Mesendoderm (in vitro differentiated cells): ENCODE data around the gene CHAT.

Experiments used
- DNase-seq: peaks from one replicate; pipeline ENCODE4 v3.0.0; 2013
- H2AK5ac ChIP-seq: 2 replicates; pipeline ENCODE4 v1.6.1; 2013; ENCODE audit warnings: low read length, inconsistent platforms
- H2BK120ac ChIP-seq: 2 replicates; pipeline ENCODE4 v1.6.1; 2013; ENCODE audit warnings: low read depth, mild to moderate bottlenecking, low read length, moderate library complexity, mixed read lengths
- H2BK15ac ChIP-seq: replicated peaks from 2 replicates; pipeline ENCODE4 v1.6.1; 2013; ENCODE audit warnings: low read depth, mild to moderate bottlenecking, moderate library complexity
- H2BK5ac ChIP-seq: 2 replicates; pipeline ENCODE4 v1.6.1; 2013; ENCODE audit warnings: low read length, inconsistent platforms
- H3K18ac ChIP-seq: 2 replicates; pipeline ENCODE4 v1.6.1; 2013; ENCODE audit warnings: mild to moderate bottlenecking, low read length, mixed read lengths
- H3K23ac ChIP-seq: one replicate; pipeline ENCODE4 v1.6.1; 2013; ENCODE audit warnings: low read length
- H3K27ac ChIP-seq: 2 replicates; pipeline ENCODE4 v1.5.1; 2013; ENCODE audit warnings: low read depth, mild to moderate bottlenecking, inconsistent platforms, low read length, moderate library complexity
- H3K27me3 ChIP-seq: 2 replicates; pipeline ENCODE4 v1.6.1; 2013; ENCODE audit warnings: low read length, control low read depth, mild to moderate bottlenecking, inconsistent platforms; ENCODE audit not compliant: insufficient read depth, poor library complexity
- H3K36me3 ChIP-seq: 2 replicates; pipeline ENCODE4 v1.6.1; 2013; ENCODE audit warnings: low read length, inconsistent platforms; ENCODE audit not compliant: control insufficient read depth, insufficient read depth
- H3K4ac ChIP-seq: one replicate; pipeline ENCODE4 v1.6.1; 2013; ENCODE audit warnings: low read depth, mild to moderate bottlenecking, low read length, moderate library complexity
- H3K4me1 ChIP-seq: 2 replicates; pipeline ENCODE4 v1.6.1; 2013; ENCODE audit warnings: low read depth, low read length, inconsistent platforms; ENCODE audit not compliant: control insufficient read depth
- H3K4me2 ChIP-seq: 2 replicates; pipeline ENCODE4 v1.6.1; 2013; ENCODE audit warnings: low read length
- H3K4me3 ChIP-seq: 2 replicates; pipeline ENCODE4 v1.5.1; 2013; ENCODE audit warnings: mild to moderate bottlenecking, low read length
- H3K56ac ChIP-seq: one replicate; pipeline ENCODE4 v1.6.1; 2013; ENCODE audit warnings: low read length
- H3K79me1 ChIP-seq: 2 replicates; pipeline ENCODE4 v1.6.1; 2013; ENCODE audit warnings: low read length, inconsistent platforms
- H3K79me2 ChIP-seq: 2 replicates; pipeline ENCODE4 v1.6.1; 2013; ENCODE audit warnings: mild to moderate bottlenecking, low read length; ENCODE audit not compliant: control insufficient read depth, insufficient read depth
- H3K9ac ChIP-seq: 2 replicates; pipeline ENCODE4 v1.6.1; 2013; ENCODE audit warnings: low read length, inconsistent platforms
- H4K5ac ChIP-seq: one replicate; pipeline ENCODE4 v1.6.1; 2013; ENCODE audit warnings: low read length
- H4K8ac ChIP-seq: one replicate; pipeline ENCODE4 v1.6.1; 2013; ENCODE audit warnings: low read depth, mild to moderate bottlenecking, control low read depth, low read length, moderate library complexity
- WGBS: extraction: QIAGEN DNeasy Blood & Tissue Kit; methylation state at CpG from one replicate; pipeline ENCODE4 v1.1.7; 2013; ENCODE audit warnings: low lambda C conversion rate, missing lambda C conversion rate; ENCODE audit not compliant: insufficient coverage; ENCODE audit errors: extremely low coverage; 5-methylcytosine and 5-hydroxymethylcytosine counted together

Gene CHAT

GRCh38 chr10:49644035-49644646 lies 30.3 kb downstream of the CHAT start:
- WGBS, result no CpG with 5 or more reads among the region's 7 CpGs
- no peak overlapping the region for H3K4me2 ChIP-seq
- no peak for DNase-seq

GRCh38 chr10:49645417-49645816 lies 31.6 kb downstream of the CHAT start:
- Histone ChIP-seq H4K5ac (no peak overlapping the region), H3K27me3 (no peaks in the 10 kb centered on the region)

More at GRCh38 chr10:49644035-49644646, 30.3 kb downstream of the CHAT start:
- H3K18ac ChIP-seq, result no peak overlapping the region
- H4K8ac ChIP-seq, result no peak overlapping the region
- H3K36me3 ChIP-seq, result no peaks in the 10 kb centered on the region
- no peak overlapping the region for H2BK5ac ChIP-seq
- H2BK15ac ChIP-seq, result no peak overlapping the region
- no peak overlapping the region for H3K23ac ChIP-seq
- no peaks in the 10 kb centered on the region for H3K27me3 ChIP-seq
- H2AK5ac ChIP-seq, result no peak overlapping the region
- no peaks in the 10 kb centered on the region for H3K79me1 ChIP-seq
- H3K79me2 ChIP-seq, result no peaks in the 10 kb centered on the region
- H3K56ac ChIP-seq, result no peak overlapping the region
- H4K5ac ChIP-seq, result no peak overlapping the region
- no peak overlapping the region for H3K4me3 ChIP-seq
- H3K27ac ChIP-seq, result no peak overlapping the region
- H3K4ac ChIP-seq, result no peak overlapping the region
- H3K9ac ChIP-seq, result no peak overlapping the region
- H2BK120ac ChIP-seq, result no peak overlapping the region
- no peaks in the 10 kb centered on the region for H3K4me1 ChIP-seq

GRCh38 chr10:49645871-49646870 lies 32.3 kb downstream of the CHAT start:
- Histone ChIP-seq H3K79me1 (no peaks in the 10 kb centered on the region), H3K9ac (no peak overlapping the region), H4K8ac (no peak overlapping the region), H3K36me3 (no peaks in the 10 kb centered on the region), H3K27me3 (no peaks in the 10 kb centered on the region), H2BK5ac (no peak overlapping the region), H3K4me1 (no peaks in the 10 kb centered on the region), H4K5ac (no peak overlapping the region), H2BK15ac (no peak overlapping the region), H2BK120ac (no peak overlapping the region), H3K4me2 (no peak overlapping the region), H2AK5ac (no peak overlapping the region), H3K4me3 (no peak overlapping the region), H3K27ac (no peak overlapping the region), H3K79me2 (no peaks in the 10 kb centered on the region), H3K56ac (no peak overlapping the region), H3K23ac (no peak overlapping the region), H3K4ac (no peak overlapping the region), H3K18ac (no peak overlapping the region)
- DNase-seq, result no peak
- WGBS, result no CpG with 5 or more reads among the region's 22 CpGs

More at GRCh38 chr10:49645417-49645816, 31.6 kb downstream of the CHAT start:
- Histone ChIP-seq H4K8ac (no peak overlapping the region), H3K18ac (no peak overlapping the region), H3K27ac (no peak overlapping the region), H3K4ac (no peak overlapping the region), H3K79me2 (no peaks in the 10 kb centered on the region), H3K23ac (no peak overlapping the region), H2BK120ac (no peak overlapping the region), H3K79me1 (no peaks in the 10 kb centered on the region), H3K36me3 (no peaks in the 10 kb centered on the region), H3K4me1 (no peaks in the 10 kb centered on the region), H2AK5ac (no peak overlapping the region), H2BK15ac (no peak overlapping the region), H3K9ac (no peak overlapping the region), H3K56ac (no peak overlapping the region), H3K4me3 (no peak overlapping the region), H3K4me2 (no peak overlapping the region), H2BK5ac (no peak overlapping the region)
- WGBS, result no CpG with 5 or more reads among the region's 8 CpGs
- no peak for DNase-seq

- no peak overlapping the region for H3K18ac ChIP-seq
- H2BK120ac ChIP-seq, result no peak overlapping the region
- H3K79me1 ChIP-seq, result no peaks in the 10 kb centered on the region
- H2BK5ac ChIP-seq, result no peak overlapping the region
- no peak overlapping the region for H3K9ac ChIP-seq
- H3K56ac ChIP-seq, result no peak overlapping the region
- DNase-seq, result no peak
- no peak overlapping the region for H3K4ac ChIP-seq
- H4K5ac ChIP-seq, result no peak overlapping the region
- H3K4me3 ChIP-seq, result no peak overlapping the region
- no peaks in the 10 kb centered on the region for H3K79me2 ChIP-seq
- H3K27ac ChIP-seq, result no peak overlapping the region
- no peak overlapping the region for H3K4me2 ChIP-seq
- H2AK5ac ChIP-seq, result no peak overlapping the region
- H2BK15ac ChIP-seq, result no peak overlapping the region
- H3K23ac ChIP-seq, result no peak overlapping the region
- no peaks in the 10 kb centered on the region for H3K36me3 ChIP-seq
- WGBS, result no CpG with 5 or more reads among the region's 4 CpGs
- H3K27me3 ChIP-seq, result no peaks in the 10 kb centered on the region
- H4K8ac ChIP-seq, result no peak overlapping the region
- no peaks in the 10 kb centered on the region for H3K4me1 ChIP-seq
Measured at GRCh38 chr10:49647554-49647953, 33.7 kb downstream of the CHAT start.

- Histone ChIP-seq H2BK15ac (no peak overlapping the region), H3K4me3 (no peak overlapping the region), H3K9ac (no peak overlapping the region), H3K79me1 (no peaks in the 10 kb centered on the region), H3K36me3 (no peaks in the 10 kb centered on the region), H3K4ac (no peak overlapping the region), H4K5ac (no peak overlapping the region), H3K18ac (no peak overlapping the region), H3K56ac (no peak overlapping the region), H3K23ac (no peak overlapping the region), H2AK5ac (no peak overlapping the region), H3K27me3 (no peaks in the 10 kb centered on the region), H3K27ac (no peak overlapping the region), H3K79me2 (no peaks in the 10 kb centered on the region), H2BK5ac (no peak overlapping the region), H3K4me2 (no peak overlapping the region), H2BK120ac (no peak overlapping the region), H4K8ac (no peak overlapping the region), H3K4me1 (no peaks in the 10 kb centered on the region)
- no peak for DNase-seq
- WGBS, result no CpG with 5 or more reads among the region's 18 CpGs
Measured at GRCh38 chr10:49647985-49648795, 34.4 kb downstream of the CHAT start.
